GM18502 (cell line): ENCODE results near the gene POLR1E.

Source experiments
- ATAC-seq: cut with Tn5 transposase; IDR thresholded peaks from one replicate; pipeline ENCODE4 v1.9.1; 2021; ENCODE audit warnings: mild to moderate bottlenecking; ENCODE audit not compliant: unreplicated experiment, poor library complexity

POLR1E gene

GRCh38 chr9:37485389-37486255, at the start of gene POLR1E:
Gene POLR1E, plus strand, starts transcription at chr9:37485948. Its CDS starts 100 bp downstream, at chr9:37486048.
- ATAC-seq, result peak; percentile 97

GRCh38 chr9:37436540-37436939, 49.2 kb upstream of the POLR1E start:
- ATAC-seq, result no peak

DNA sequence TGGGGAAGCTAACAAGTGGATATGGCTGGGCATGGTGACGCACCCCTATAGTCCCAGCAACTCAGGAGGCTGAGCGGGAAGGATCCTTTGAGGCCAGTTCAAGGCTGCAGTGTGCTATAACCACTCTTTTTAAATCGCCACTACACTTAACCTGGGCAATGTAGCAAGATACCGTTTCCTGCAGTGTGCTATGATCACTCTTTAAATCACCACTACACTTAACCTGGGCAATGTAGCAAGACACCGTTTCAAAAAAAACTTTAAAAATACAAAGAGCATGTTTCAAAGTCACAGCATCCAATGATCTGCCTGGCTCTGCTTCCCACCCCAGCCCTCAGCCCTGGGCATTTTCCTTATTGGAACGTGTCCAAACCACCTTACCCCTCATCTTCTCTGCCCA, 48.7 kb upstream of the POLR1E start:
- ATAC-seq, result no peak

GRCh38 chr9:37437621-37438020, 48.1 kb upstream of the POLR1E start:
- ATAC-seq, result no peak

DNA sequence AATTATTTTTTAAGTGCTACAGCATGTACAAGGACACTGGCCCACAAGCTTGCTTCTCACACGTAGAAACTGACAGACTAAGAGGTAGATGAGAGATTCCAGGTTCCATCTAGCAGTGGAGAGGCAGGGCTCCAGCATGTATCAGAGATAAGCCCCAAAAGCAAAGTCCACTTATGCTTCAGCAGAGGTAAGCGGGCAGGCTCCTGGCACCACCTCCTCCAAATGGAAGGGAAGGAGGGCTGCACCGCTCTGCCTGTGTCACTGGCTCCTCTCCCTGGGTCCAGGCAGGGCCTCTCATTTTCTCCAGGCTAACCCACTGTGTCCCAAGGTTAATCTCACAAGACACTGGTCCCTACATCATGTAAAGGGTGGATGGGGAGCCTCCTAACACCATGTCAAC, 47.4 kb upstream of the POLR1E start:
- no peak for ATAC-seq

DNA sequence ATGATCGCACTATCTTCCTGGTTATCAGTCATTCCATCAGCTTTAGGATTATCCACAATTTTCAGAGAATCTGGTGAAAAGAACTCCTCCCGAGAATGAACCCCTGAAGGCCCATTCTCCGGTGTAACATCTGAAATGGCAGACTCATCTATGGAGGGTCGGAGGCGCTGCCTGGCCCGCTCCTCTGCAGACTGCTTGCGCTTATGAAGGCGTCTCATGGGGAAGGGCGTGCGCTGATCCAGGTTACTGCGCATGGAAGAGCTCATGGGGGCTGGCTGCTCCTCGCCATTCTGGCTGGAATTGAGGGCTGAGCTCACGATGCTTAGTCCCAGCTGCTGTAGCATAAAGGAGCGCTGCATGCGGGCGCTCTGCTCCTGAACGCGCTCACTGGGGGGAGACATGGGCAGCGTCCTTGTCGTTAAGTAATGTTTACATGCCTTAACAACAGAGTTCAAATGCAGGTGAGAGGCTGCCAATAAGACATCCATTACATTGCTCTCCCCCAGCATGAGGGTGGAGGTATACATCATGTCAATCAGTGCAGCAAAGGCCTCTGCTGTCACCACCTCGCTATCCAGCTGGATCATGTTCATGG, 43.9 kb upstream of the POLR1E start:
- ATAC-seq, result no peak

DNA sequence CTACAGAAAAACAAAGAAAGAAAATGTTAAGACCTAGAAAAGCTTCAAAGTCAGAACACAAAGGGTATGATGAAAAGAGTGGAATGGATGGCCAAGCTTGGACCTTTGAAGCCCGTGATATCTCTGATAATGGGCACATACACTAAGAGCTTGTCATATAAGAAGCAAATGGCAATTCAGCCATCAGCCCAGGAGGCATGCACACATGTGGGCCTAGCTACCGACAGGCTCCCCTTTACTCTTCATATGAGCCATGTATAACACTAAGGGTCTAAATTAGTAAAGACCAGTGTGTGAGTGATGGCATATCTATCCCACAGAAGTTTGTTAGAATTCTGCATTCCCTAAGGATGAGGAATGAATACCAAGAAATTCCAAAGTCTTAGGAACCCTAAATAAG, 43.2 kb upstream of the POLR1E start:
- no peak for ATAC-seq

DNA sequence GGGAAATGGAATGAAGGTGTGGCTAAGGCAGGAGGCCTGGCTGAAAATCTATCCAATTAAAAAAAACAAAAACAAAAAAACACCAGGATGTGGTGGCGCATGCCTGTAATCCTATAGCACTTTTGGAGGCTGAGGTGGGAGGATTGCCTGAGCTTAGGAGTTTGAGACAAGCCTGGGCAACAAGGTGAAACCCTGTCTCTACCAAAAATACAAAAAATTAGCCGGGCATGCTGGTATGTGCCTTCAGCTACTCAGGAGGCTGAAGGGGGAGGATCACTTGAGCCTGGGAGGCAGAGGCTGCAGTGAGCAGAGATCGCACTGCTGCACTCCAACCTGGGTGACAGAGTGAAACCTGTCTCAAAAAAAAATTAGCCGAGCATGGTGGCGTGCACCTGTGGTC, 42.2 kb upstream of the POLR1E start:
- ATAC-seq, result no peak

DNA sequence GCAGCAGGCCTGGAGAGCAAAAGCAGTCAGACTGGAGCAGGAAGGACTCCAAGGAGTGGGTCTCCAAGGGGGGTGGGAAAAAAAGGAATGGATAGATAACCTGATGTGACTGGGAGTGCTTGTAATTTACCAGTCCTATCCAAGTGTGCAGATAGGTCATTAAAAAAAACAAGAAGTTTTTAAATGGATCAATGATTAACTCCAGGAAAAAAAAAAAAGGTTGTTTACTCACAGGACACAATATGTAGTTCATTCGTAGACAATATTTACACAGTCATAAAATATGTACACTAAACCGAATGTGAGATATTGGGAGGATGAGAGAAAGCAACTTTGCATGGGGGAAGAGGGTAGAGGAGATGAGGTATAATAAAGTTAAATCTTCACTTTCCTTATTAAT, 40.9 kb upstream of the POLR1E start:
- no peak for ATAC-seq

DNA sequence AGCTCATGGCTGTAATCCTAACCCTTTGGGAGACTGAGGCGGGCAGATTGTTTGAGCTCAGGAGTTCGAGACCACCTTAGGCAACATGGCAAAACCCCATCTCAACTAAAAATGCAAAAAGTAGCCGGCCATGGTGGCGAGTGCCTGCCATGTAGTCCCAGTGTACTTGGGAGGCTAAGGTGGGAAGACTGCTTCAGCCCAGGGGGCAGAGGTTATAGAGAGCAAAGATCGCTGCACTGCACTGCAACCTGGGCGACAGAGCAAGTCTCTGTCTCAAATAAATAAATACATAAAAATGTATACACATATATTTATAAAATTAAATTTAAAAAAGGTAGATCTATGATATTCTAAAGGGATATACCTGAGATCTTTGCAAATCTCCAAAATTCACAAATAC, 39.9 kb upstream of the POLR1E start:
- ATAC-seq, result no peak

DNA sequence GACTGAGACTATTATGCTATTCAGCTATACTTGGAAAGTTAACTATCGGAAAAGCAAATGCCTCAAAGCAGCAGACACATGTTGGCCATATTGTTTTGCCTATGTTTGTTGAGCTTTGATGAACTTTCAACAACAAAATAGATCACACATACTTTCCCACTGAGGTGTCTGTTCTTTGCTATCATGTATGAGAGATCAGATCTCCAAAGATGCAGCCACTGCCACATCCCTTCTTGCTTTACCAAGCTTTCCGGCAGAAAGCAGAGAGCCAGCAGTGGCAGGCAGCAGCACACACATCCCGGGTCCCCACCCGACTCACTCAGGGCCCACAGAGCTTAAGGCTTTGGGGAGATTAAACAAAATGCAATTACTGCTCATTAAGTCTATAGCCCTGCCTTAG, 39.3 kb upstream of the POLR1E start:
- no peak for ATAC-seq

DNA sequence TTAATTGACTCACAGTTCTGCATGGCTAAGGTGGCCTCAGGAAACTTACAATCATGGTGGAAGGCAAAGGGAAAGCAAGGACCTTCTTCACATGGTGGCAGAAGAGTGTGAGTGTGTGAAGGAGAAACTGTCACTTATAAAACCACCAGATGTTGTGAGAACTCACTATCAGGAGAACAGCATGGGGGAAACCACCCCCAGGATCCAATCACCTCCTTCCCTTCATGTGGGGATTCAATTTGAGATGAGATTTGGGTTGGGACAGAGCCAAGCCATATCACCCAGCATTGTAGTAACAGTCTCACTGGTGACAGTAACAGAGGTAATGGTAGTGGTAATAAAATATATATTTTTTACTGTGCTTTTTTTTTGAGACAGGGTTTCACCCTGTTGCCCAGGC, 38.6 kb upstream of the POLR1E start:
- no peak for ATAC-seq

GRCh38 chr9:37449862-37450632, 35.7 kb upstream of the POLR1E start:
- ATAC-seq, result no peak

- no peak for ATAC-seq
Observed at GRCh38 chr9:37451628-37452027, 34.1 kb upstream of the POLR1E start.

GRCh38 chr9:37452611-37453010, 33.1 kb upstream of the POLR1E start:
- ATAC-seq, result no peak

DNA sequence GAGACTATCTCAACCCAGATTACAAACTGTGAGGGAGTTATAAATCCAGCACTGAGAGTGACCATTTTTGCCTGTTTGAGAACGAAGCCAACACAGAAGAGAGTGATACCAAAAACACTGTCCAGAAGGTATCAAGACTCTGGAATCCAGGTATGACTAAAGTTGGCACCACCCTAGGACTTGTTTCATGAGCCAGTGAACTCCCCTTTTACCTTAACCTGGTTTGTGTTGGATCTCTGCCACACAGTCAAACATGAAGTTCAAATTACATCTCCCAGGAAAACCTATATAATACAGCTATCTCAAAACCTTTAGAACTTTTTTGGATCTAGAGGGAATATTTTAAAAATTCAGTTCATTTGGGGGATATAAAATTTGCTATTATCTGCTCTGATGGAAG, 31.9 kb upstream of the POLR1E start:
- ATAC-seq, result no peak

GRCh38 chr9:37454238-37454637, 31.5 kb upstream of the POLR1E start:
- ATAC-seq, result no peak

DNA sequence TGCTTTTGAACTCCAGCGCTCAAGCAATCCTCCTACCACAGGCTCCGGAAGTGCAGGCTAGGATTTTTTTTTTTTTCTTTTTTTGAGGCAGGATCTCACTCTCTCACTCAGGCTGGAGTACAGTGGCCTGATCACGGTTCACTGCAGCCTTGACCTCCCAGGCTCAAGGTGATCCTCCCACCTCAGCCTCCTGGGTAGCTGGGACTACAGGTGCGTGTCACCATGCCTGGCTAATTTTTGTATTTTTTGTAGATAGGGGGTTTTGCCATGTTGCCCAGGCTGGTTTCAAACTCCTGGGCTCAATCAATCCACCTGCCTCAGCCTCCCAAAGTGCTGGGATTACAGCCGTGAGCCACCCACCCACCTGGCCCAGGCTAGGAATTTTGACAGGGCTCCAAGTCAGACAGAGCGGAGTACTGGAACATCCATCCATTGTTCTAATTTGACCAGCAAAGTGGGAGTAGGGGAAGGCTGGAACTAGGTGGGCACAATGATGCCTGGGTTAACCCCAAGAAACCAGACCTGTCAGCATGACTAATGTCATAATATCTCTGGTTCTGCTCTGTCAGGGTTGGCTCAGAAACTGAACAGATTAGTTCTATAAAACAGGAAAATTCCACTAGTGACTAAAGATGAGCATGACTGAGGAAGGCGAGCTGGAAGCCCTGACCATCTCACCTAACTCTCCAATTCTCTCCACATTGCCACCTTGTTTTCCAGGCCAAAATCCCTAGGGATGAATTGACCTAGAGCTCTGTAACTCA, 29.7 kb upstream of the POLR1E start:
- no peak for ATAC-seq

DNA sequence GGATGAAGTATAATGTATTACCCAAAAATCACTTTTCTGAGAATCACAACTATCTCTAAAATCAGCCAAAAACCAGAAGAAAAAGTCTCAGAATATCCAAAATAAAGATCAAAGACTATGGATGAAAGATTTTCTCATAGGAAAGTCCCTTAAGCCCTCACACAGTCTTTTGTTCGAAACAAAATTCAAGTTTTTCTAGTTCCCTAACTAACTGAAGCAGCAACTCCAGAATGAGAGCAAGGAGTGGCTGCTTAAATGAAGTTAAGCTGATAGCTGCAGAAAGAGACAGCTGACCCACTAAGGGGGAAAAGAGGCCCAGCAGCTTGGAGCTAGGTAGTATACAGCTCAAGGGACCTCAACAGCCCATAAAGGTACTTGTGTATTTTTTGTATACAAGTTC, 28.9 kb upstream of the POLR1E start:
- ATAC-seq, result no peak

DNA sequence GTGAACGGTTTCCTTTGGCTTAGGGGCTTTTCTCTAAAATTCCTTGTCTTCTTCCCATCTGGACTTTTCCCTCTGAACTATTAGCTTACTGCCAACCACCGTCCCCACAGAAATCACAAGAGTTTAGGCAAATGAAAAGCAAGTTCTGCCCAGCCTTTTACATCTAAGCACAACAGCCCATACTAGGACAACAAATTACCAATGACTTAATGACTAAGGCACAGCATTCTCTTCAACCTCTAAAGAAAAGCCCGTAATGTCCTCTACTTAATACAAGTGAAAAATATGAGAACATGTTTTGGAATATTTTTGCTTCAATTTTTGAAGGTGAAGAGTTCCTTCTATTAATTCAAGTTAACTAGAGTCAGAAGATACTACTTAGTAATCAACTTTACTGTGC, 21.7 kb upstream of the POLR1E start:
- no peak for ATAC-seq
